ENCODE results near the gene RAD54L. TPM values are rescaled to one million over a fixed set of nuclear protein-coding genes. Genes with fewer than 3 reads are reported as not detected.

The RAD54L gene
- total RNA-seq, 1 donor from 2014 or later: 9.3 TPM

DNA sequence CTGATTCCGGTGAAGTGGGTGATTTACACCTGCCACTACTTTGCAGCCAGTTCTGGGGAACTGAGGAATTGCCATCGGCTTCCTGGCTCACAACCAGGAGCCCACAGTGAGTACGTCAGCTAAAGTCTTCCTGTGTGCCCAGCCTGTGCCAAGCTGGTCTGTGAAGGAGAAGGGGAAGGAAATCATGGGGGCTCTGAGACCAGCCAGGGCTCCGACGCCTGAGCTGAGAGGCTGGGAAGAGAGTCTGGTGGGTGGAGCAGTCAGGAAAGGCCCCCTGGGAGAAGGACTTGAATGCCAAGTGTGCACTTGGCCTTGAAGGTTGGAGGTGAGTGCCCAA lies 43.2 kb upstream of the RAD54L start:
- Mint-ChIP-seq H3K4me1 (ENCODE audit: unreplicated experiment) (peaks cover 12% of the 10 kb centered on the region), H3K27ac (ENCODE audit: unreplicated experiment) (no peak overlapping the region)
- no peak for DNase-seq (ENCODE audit: low spot score)

DNA sequence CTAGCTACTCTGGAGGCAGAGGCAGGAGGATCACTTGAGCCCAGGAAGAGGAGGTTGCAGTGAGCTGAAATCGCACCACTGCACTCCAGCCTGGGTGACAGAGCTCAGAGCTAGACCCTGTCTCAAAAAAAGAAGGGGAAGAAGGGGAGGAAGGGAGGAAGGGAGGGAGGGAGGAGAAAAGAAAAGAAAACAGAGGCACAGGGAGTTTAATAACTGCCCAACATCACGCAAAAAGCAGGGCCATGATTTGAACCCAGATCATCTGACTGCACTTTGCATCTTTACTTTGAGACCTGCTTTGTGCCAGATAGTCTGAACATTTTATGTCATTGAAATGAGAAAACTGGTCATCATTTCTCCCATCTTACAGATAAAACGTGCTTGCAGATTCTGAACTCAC lies 42.4 kb upstream of the RAD54L start:
- H3K4me3 Mint-ChIP-seq (ENCODE audit: unreplicated experiment): no peak overlapping the region
- no peaks in the 10 kb centered on the region for H3K9me3 Mint-ChIP-seq (ENCODE audit: unreplicated experiment)
- DNase-seq (ENCODE audit: low spot score): no peak
- no peak overlapping the region for H3K27ac Mint-ChIP-seq (ENCODE audit: unreplicated experiment)
- TF ChIP-seq, protein P1, sequence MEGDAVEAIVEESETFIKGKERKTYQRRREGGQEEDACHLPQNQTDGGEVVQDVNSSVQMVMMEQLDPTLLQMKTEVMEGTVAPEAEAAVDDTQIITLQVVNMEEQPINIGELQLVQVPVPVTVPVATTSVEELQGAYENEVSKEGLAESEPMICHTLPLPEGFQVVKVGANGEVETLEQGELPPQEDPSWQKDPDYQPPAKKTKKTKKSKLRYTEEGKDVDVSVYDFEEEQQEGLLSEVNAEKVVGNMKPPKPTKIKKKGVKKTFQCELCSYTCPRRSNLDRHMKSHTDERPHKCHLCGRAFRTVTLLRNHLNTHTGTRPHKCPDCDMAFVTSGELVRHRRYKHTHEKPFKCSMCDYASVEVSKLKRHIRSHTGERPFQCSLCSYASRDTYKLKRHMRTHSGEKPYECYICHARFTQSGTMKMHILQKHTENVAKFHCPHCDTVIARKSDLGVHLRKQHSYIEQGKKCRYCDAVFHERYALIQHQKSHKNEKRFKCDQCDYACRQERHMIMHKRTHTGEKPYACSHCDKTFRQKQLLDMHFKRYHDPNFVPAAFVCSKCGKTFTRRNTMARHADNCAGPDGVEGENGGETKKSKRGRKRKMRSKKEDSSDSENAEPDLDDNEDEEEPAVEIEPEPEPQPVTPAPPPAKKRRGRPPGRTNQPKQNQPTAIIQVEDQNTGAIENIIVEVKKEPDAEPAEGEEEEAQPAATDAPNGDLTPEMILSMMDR (IDR thresholded peaks at IDR 0.05; ENCODE audit: unreplicated experiment): no peak
- H3K27me3 Mint-ChIP-seq (ENCODE audit: unreplicated experiment): peaks cover 2% of the 10 kb centered on the region
- H3K4me1 Mint-ChIP-seq (ENCODE audit: unreplicated experiment): peaks cover 11% of the 10 kb centered on the region
- no peaks in the 10 kb centered on the region for H3K36me3 Mint-ChIP-seq (ENCODE audit: low read depth, unreplicated experiment)

More for the DNA sequence above, 43.2 kb upstream of the RAD54L start:
- Mint-ChIP-seq H3K27me3 (ENCODE audit: unreplicated experiment) (peaks cover 2% of the 10 kb centered on the region), H3K4me3 (ENCODE audit: unreplicated experiment) (no peak overlapping the region), H3K36me3 (ENCODE audit: low read depth, unreplicated experiment) (no peaks in the 10 kb centered on the region), H3K9me3 (ENCODE audit: unreplicated experiment) (no peaks in the 10 kb centered on the region)
- TF ChIP-seq, protein P1 (IDR thresholded peaks at IDR 0.05; ENCODE audit: unreplicated experiment): no peak

DNA sequence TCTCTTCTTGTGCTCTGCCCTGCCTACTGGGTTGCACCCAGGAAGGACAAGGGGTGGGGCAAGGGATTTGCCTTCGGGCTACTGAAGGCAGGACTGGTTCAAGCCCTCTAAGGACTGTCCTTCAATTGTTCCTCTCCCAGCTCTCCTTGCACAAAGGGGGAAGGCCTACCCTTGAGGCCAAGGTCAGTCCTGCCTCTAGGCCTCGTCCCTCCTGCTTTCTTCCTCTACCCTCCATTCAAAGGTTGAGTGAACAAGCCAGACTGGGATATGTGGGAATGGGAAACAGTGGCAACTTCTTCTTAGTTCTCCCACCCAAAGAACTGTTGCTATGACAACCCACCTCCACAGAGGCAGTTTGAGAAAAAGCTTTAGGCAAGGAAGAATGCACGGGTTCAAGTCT lies 41.8 kb upstream of the RAD54L start:
- Mint-ChIP-seq H3K27ac (ENCODE audit: unreplicated experiment) (no peak overlapping the region), H3K4me1 (ENCODE audit: unreplicated experiment) (peaks cover 8% of the 10 kb centered on the region), H3K4me3 (ENCODE audit: unreplicated experiment) (no peak overlapping the region), H3K27me3 (ENCODE audit: unreplicated experiment) (peaks cover 2% of the 10 kb centered on the region), H3K36me3 (ENCODE audit: low read depth, unreplicated experiment) (no peaks in the 10 kb centered on the region), H3K9me3 (ENCODE audit: unreplicated experiment) (no peaks in the 10 kb centered on the region)
- DNase-seq (ENCODE audit: low spot score): no peak
- TF ChIP-seq, protein P1 (IDR thresholded peaks at IDR 0.05; ENCODE audit: unreplicated experiment): no peak

DNA sequence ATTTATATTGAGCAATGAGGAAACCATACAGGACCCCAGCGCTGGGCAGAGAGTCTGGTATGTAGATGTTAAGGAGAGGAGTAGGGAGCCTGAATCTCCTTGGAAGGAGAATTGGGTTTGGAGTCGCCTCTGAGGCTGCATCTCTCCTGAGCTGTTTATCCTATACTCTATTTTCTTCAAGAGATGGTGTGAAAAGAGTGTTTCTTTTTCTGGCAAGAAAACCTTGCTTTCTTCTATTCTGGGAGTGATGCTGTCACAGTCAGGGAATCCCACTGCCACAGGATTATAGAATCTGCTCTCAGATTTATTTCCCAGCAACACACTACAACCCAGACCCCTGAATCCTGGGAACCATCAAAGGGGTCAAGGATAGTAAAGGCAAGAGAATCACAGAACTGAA lies 41.2 kb upstream of the RAD54L start:
- H3K4me3 Mint-ChIP-seq (ENCODE audit: unreplicated experiment): no peak overlapping the region
- H3K27me3 Mint-ChIP-seq (ENCODE audit: unreplicated experiment): peaks cover 2% of the 10 kb centered on the region

DNA sequence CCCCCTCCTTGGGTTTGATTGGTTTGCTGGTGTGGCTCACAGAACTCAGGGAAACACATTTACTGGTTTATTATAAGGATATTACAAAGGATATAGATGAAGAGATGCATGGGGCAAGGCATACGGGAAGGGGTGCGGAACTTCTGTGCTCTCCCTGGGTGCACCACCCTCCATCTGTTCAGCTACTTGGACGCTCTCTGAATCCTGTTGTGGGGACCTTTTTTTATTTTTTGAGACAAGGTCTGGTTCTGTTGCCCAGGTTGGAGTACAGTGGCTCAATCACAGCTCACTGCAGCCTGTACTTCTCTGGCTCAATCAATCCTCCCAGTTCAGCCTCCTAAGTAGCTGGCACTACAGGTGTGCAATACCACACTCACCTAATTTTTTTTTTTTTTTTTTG lies 37.0 kb upstream of the RAD54L start:
- no peak overlapping the region for H3K4me3 Mint-ChIP-seq (ENCODE audit: unreplicated experiment)
- no peaks in the 10 kb centered on the region for H3K4me1 Mint-ChIP-seq (ENCODE audit: unreplicated experiment)
- H3K27ac Mint-ChIP-seq (ENCODE audit: unreplicated experiment): no peak overlapping the region
- H3K36me3 Mint-ChIP-seq (ENCODE audit: low read depth, unreplicated experiment): no peaks in the 10 kb centered on the region
- TF ChIP-seq, protein P1 (IDR thresholded peaks at IDR 0.05; ENCODE audit: unreplicated experiment): no peak
- no peaks in the 10 kb centered on the region for H3K9me3 Mint-ChIP-seq (ENCODE audit: unreplicated experiment)
- DNase-seq (ENCODE audit: low spot score): no peak
- H3K27me3 Mint-ChIP-seq (ENCODE audit: unreplicated experiment): peaks cover 3% of the 10 kb centered on the region

More for the DNA sequence above, 41.2 kb upstream of the RAD54L start:
- Mint-ChIP-seq H3K36me3 (ENCODE audit: low read depth, unreplicated experiment) (no peaks in the 10 kb centered on the region), H3K9me3 (ENCODE audit: unreplicated experiment) (no peaks in the 10 kb centered on the region), H3K27ac (ENCODE audit: unreplicated experiment) (no peak overlapping the region), H3K4me1 (ENCODE audit: unreplicated experiment) (peaks cover 8% of the 10 kb centered on the region)
- DNase-seq (ENCODE audit: low spot score): no peak
- TF ChIP-seq, protein P1 (IDR thresholded peaks at IDR 0.05; ENCODE audit: unreplicated experiment): no peak
